Ovary (tissue), 9 donors: ENCODE measurements around the gene CASD1. TPM values are rescaled to one million over a fixed set of nuclear protein-coding genes. Genes with fewer than 3 reads are reported as not detected.

Source experiments
- DNase-seq, 5 donors: peaks; one replicate each; pipeline ENCODE4 v3.0.0-alpha.2; 2019 to 2020
- H3K27ac ChIP-seq, 2 donors: fragments of 200-600 bp; one replicate each; pipeline versions ENCODE4 v1.5.1 to v1.8.0; 2019 to 2022
- H3K27me3 ChIP-seq: fragments of 200-600 bp; one replicate; pipeline ENCODE4 v1.8.0; 2022
- H3K36me3 ChIP-seq: fragments of 200-600 bp; sonication (generic); one replicate; pipeline ENCODE4 v1.5.1; 2019
- H3K4me1 ChIP-seq: one replicate; pipeline ENCODE4 v1.8.1; 2013; ENCODE audit warnings: mild to moderate bottlenecking, moderate library complexity; ENCODE audit not compliant: insufficient read depth
- H3K4me3 ChIP-seq: fragments of 200-600 bp; sonication (generic); one replicate; pipeline ENCODE4 v1.5.1; 2017
- H3K9me3 ChIP-seq, 2 donors: fragments of 200-600 bp in 1 of 2; sonication (generic) in 1 of 2; one replicate each; pipeline versions ENCODE4 v1.5.1 to v1.8.1; 2013 to 2019; ENCODE audit warnings: mild to moderate bottlenecking in 1 of 2, moderate library complexity in 1 of 2
- CTCF ChIP-seq, 3 donors: fragments of 450-650 bp in 2 of 3; fragments of 200-600 bp in 1 of 3; IDR thresholded peaks; one replicate each; pipeline versions ENCODE4 v1.5.1 to v1.8.0; 2016 to 2022; ENCODE audit warnings: antibody characterized with exemption in 3 of 3, mild to moderate bottlenecking in 1 of 3
- EP300 ChIP-seq: sonication (generic); formaldehyde crosslinking; IDR thresholded peaks from one replicate; pipeline ENCODE4 v1.6.1; 2017; ENCODE audit warnings: antibody characterized with exemption
- POLR2A ChIP-seq: fragments of 450-650 bp; IDR thresholded peaks from one replicate; pipeline ENCODE4 v1.6.1; 2017; ENCODE audit warnings: antibody characterized with exemption, mild to moderate bottlenecking, moderate library complexity
- WGBS, 3 donors: extraction: QIAGEN DNeasy Blood & Tissue Kit in 1 of 3; methylation state at CpG; one replicate each; pipeline versions ENCODE4 v1.1.5 to v1.1.7; 2013 to 2017; 5-methylcytosine and 5-hydroxymethylcytosine counted together
- intact Hi-C, 4 donors: fragments of 100-400 bp; cut with DNase I; formaldehyde crosslinking; loops; one replicate each; pipeline versions ENCODE4 v1.11.0 to v1.15.1; 2022 to 2023
- polyA plus RNA-seq, 2 donors: library from polyadenylated mRNA; stranded (reverse); fragments of 200-250 nt in 1 of 2; fragments of 350-450 nt in 1 of 2; fragmentation: Illumina TruSeq in 1 of 2; extraction: RNeasy Lipid Tissue Mini Kit (QIAGEN cat#74804) in 1 of 2; gene quantifications; one replicate each; pipeline ENCODE4 v1.2.3, GENCODE V29; 2013 to 2014
- total RNA-seq, 7 donors: library from RNA; depleted of rRNA in 2 of 7; stranded (reverse); fragments of >200 nt in 2 of 7; fragmentation: NEBNext Ultra II Directional in 3 of 7; extraction: Animal tissue kit (Norgen Biotek cat#: 25700) in 3 of 7; gene quantifications; one replicate each; pipeline versions ENCODE4 v1.1.0 to v1.2.4, GENCODE V29; 2016 to 2023
- donor health status: DM: no; HTN: no; CAD: no; lungs with moderate emphysema.
- donor health status: DM: no; HTN: no; CAD: no.
- donor health status: Bipolar disorder and iron deficiency.
- donor health status: DM: yes; HTN: yes; CAD: no.
- donor health status: DM: no; HTN: no; CAD: no.
- donor health status: DM: yes; HTN: yes; CAD: no.

CASD1 gene
- total and polyA plus RNA-seq, 9 donors: 16.7 to 32.1 (median 23.3) TPM

- H3K4me3 ChIP-seq: no peak overlapping the region
- H3K27me3 ChIP-seq: no peaks in the 10 kb centered on the region
- intact Hi-C loops: no loop called here
- no peaks in the 10 kb centered on the region for H3K4me1 ChIP-seq
- 66 to 77% (median 76%) methylated on average over 2 of the region's 2 CpGs for whole genome bisulfite sequencing, 3 donors
- no peak for TF ChIP-seq CTCF (IDR thresholded peaks at IDR 0.05)
- no peak for DNase-seq
- H3K27ac ChIP-seq: no peak overlapping the region
- peaks cover 0 to 3% of the 10 kb centered on the region in 2 donors for H3K9me3 ChIP-seq
- H3K36me3 ChIP-seq: no peaks in the 10 kb centered on the region
These were observed 69.9 kb downstream of the CASD1 start for GRCh38 chr7:94579470-94579869.

GRCh38 chr7:94580601-94581000, 71.0 kb downstream of the CASD1 start:
- TF ChIP-seq POLR2A (no peak), CTCF (IDR thresholded peaks at IDR 0.05) (no peak), EP300 (no peak)
- intact Hi-C loops: no loop called here
- WGBS, 3 donors: 53 to 69% (median 65%) methylated on average over 1 of the region's 1 CpG

GRCh38 chr7:94584113-94584512, 74.5 kb downstream of the CASD1 start:
- Histone ChIP-seq H3K27ac (no peak overlapping the region), H3K36me3 (no peaks in the 10 kb centered on the region), H3K4me3 (no peak overlapping the region), H3K9me3 (no peaks in the 10 kb centered on the region), H3K27me3 (no peaks in the 10 kb centered on the region), H3K4me1 (no peaks in the 10 kb centered on the region)
- WGBS, 3 donors: 88 to 91% (median 90%) methylated on average over 1 of the region's 1 CpG
- DNase-seq: no peak
- intact Hi-C loops: no loop called here
- no peak for TF ChIP-seq EP300
- TF ChIP-seq CTCF (IDR thresholded peaks at IDR 0.05): no peak
- no peak for TF ChIP-seq POLR2A

More at GRCh38 chr7:94580601-94581000, 71.0 kb downstream of the CASD1 start:
- no peaks in the 10 kb centered on the region for H3K36me3 ChIP-seq
- no peak overlapping the region for H3K27ac ChIP-seq
- no peak overlapping the region for H3K4me3 ChIP-seq
- H3K27me3 ChIP-seq: no peaks in the 10 kb centered on the region
- no peaks in the 10 kb centered on the region for H3K9me3 ChIP-seq
- H3K4me1 ChIP-seq: no peaks in the 10 kb centered on the region
- DNase-seq: no peak

- no peak for TF ChIP-seq POLR2A
- no peak for TF ChIP-seq EP300
- TF ChIP-seq CTCF (IDR thresholded peaks at IDR 0.05): no peak
- intact Hi-C loops: no loop called here
- no peak for DNase-seq
- no peaks in the 10 kb centered on the region for H3K27me3 ChIP-seq
- no peaks in the 10 kb centered on the region for H3K4me1 ChIP-seq
- no peak overlapping the region for H3K27ac ChIP-seq
- no peaks in the 10 kb centered on the region for H3K36me3 ChIP-seq
- H3K4me3 ChIP-seq: no peak overlapping the region
- 97 to 99% (median 97%) methylated on average over 2 of the region's 2 CpGs for WGBS, 3 donors
- H3K9me3 ChIP-seq: no peaks in the 10 kb centered on the region
These were observed 78.5 kb downstream of the CASD1 start for GRCh38 chr7:94588075-94588474.
